K562 (cell line): Measurements from ENCODE around the gene FAM110D.

Source experiments
- EZH2 ChIP-seq: IDR thresholded peaks from 2 replicates; pipeline ENCODE4 v1.6.1; 2012; ENCODE audit warnings: low read depth, mild to moderate bottlenecking, inconsistent platforms, low read length, borderline replicate concordance
- HDGF ChIP-seq: fragments of 450-650 bp; IDR thresholded peaks from 2 replicates; pipeline ENCODE4 v1.6.1; 2016
- NR2C1 ChIP-seq, 2 experiments: fragments of 450-650 bp; IDR thresholded peaks; 2 replicates each; pipeline ENCODE4 v1.6.1; 2017; ENCODE audit warnings: mild to moderate bottlenecking in 2 of 2, antibody characterized with exemption in 1 of 2, inconsistent platforms in 1 of 2, missing compliant biosample characterization in 1 of 2, missing genetic modification characterization in 1 of 2
- SMAD3 ChIP-seq: fragments of 450-650 bp; formaldehyde crosslinking; conservative IDR thresholded peaks from 2 replicates; pipeline ENCODE4 v1.4.0; 2020; ENCODE audit warnings: mild to moderate bottlenecking
- TCF3 ChIP-seq: sonication (generic); formaldehyde crosslinking; IDR thresholded peaks from 2 replicates; pipeline ENCODE4 v1.4.0; 2020; ENCODE audit warnings: mild to moderate bottlenecking, missing genetic modification reagents
- ZKSCAN1 ChIP-seq: fragments of 150-350 bp; IDR thresholded peaks from 2 replicates; pipeline ENCODE4 v1.6.1; 2016; ENCODE audit warnings: low read depth, low read length
- TF ChIP-seq, protein P1 (sequence below): fragments of 150-350 bp; IDR thresholded peaks from 2 replicates; pipeline ENCODE4 v1.6.1; 2014; ENCODE audit warnings: low read depth, mild to moderate bottlenecking, low read length, borderline replicate concordance
- TF ChIP-seq, protein P2 (sequence below): sonication (generic); formaldehyde crosslinking; IDR thresholded peaks from 2 replicates; pipeline ENCODE4 v1.8.0; 2022; ENCODE audit warnings: mild to moderate bottlenecking, missing genetic modification reagents, borderline replicate concordance
- TF ChIP-seq, protein P3 (sequence below): sonication (generic); formaldehyde crosslinking; IDR thresholded peaks from 2 replicates; pipeline ENCODE4 v1.8.0; 2022; ENCODE audit warnings: mild to moderate bottlenecking, missing genetic modification reagents

DNA sequence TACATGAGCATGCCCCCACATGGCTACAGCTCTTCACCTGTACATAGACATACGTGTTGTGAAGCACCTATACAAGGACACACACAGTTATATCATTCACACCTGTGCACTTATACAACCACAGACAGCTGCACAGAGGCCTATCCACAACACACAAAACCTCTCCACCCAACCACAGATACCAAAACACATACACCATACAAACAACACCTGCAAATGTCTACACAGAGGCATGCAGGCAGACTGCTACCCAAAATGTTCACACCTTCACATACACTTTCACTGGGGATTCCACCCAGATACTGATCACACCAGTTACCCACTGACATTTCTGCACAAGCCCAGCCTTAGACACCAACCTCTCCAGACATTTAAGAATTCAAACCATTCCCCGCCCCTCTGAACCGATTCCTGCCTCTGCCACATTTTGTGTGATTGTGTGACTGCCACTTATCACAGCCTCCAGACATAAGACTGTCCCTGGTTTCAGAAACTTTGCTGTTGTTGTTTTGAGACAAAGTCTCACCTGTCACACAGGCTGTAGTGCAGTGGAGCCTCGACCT, 7.9 kb downstream of the FAM110D start:
- TF ChIP-seq, protein P1, sequence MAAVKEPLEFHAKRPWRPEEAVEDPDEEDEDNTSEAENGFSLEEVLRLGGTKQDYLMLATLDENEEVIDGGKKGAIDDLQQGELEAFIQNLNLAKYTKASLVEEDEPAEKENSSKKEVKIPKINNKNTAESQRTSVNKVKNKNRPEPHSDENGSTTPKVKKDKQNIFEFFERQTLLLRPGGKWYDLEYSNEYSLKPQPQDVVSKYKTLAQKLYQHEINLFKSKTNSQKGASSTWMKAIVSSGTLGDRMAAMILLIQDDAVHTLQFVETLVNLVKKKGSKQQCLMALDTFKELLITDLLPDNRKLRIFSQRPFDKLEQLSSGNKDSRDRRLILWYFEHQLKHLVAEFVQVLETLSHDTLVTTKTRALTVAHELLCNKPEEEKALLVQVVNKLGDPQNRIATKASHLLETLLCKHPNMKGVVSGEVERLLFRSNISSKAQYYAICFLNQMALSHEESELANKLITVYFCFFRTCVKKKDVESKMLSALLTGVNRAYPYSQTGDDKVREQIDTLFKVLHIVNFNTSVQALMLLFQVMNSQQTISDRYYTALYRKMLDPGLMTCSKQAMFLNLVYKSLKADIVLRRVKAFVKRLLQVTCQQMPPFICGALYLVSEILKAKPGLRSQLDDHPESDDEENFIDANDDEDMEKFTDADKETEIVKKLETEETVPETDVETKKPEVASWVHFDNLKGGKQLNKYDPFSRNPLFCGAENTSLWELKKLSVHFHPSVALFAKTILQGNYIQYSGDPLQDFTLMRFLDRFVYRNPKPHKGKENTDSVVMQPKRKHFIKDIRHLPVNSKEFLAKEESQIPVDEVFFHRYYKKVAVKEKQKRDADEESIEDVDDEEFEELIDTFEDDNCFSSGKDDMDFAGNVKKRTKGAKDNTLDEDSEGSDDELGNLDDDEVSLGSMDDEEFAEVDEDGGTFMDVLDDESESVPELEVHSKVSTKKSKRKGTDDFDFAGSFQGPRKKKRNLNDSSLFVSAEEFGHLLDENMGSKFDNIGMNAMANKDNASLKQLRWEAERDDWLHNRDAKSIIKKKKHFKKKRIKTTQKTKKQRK: no peak
- no peak for TF ChIP-seq HDGF
- TF ChIP-seq SMAD3: no peak
- no peak for TF ChIP-seq ZKSCAN1
- no peak for TF ChIP-seq TCF3 (CRISPR knock-in tag)
- TF ChIP-seq, protein P2, sequence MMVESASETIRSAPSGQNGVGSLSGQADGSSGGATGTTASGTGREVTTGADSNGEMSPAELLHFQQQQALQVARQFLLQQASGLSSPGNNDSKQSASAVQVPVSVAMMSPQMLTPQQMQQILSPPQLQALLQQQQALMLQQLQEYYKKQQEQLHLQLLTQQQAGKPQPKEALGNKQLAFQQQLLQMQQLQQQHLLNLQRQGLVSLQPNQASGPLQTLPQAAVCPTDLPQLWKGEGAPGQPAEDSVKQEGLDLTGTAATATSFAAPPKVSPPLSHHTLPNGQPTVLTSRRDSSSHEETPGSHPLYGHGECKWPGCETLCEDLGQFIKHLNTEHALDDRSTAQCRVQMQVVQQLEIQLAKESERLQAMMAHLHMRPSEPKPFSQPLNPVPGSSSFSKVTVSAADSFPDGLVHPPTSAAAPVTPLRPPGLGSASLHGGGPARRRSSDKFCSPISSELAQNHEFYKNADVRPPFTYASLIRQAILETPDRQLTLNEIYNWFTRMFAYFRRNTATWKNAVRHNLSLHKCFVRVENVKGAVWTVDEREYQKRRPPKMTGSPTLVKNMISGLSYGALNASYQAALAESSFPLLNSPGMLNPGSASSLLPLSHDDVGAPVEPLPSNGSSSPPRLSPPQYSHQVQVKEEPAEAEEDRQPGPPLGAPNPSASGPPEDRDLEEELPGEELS (CRISPR knock-in tag): no peak
- TF ChIP-seq, protein P3, sequence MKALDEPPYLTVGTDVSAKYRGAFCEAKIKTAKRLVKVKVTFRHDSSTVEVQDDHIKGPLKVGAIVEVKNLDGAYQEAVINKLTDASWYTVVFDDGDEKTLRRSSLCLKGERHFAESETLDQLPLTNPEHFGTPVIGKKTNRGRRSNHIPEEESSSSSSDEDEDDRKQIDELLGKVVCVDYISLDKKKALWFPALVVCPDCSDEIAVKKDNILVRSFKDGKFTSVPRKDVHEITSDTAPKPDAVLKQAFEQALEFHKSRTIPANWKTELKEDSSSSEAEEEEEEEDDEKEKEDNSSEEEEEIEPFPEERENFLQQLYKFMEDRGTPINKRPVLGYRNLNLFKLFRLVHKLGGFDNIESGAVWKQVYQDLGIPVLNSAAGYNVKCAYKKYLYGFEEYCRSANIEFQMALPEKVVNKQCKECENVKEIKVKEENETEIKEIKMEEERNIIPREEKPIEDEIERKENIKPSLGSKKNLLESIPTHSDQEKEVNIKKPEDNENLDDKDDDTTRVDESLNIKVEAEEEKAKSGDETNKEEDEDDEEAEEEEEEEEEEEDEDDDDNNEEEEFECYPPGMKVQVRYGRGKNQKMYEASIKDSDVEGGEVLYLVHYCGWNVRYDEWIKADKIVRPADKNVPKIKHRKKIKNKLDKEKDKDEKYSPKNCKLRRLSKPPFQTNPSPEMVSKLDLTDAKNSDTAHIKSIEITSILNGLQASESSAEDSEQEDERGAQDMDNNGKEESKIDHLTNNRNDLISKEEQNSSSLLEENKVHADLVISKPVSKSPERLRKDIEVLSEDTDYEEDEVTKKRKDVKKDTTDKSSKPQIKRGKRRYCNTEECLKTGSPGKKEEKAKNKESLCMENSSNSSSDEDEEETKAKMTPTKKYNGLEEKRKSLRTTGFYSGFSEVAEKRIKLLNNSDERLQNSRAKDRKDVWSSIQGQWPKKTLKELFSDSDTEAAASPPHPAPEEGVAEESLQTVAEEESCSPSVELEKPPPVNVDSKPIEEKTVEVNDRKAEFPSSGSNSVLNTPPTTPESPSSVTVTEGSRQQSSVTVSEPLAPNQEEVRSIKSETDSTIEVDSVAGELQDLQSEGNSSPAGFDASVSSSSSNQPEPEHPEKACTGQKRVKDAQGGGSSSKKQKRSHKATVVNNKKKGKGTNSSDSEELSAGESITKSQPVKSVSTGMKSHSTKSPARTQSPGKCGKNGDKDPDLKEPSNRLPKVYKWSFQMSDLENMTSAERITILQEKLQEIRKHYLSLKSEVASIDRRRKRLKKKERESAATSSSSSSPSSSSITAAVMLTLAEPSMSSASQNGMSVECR (CRISPR knock-in tag): no peak
- TF ChIP-seq NR2C1 (IDR thresholded peaks at IDR 0.05): no peak
- TF ChIP-seq NR2C1 (tag; IDR thresholded peaks at IDR 0.05): no peak
- TF ChIP-seq EZH2: no peak
